K562 (cell line): ENCODE data around the gene MBD4. TPM values are rescaled to one million over a fixed set of nuclear protein-coding genes. Genes with fewer than 3 reads are reported as not detected.

ENCODE experiments used
- CHD1 ChIP-seq: fragments of 200-600 bp; sonication (generic); IDR thresholded peaks from one replicate; pipeline ENCODE4 v1.6.1; 2012; ENCODE audit warnings: mild to moderate bottlenecking, moderate library complexity, low read length, inconsistent platforms
- HDAC1 ChIP-seq, 2 experiments: fragments of 450-650 bp; IDR thresholded peaks; 2 replicates each; pipeline ENCODE4 v1.6.1; 2016 to 2017; ENCODE audit warnings: inconsistent platforms in 1 of 2, mild to moderate bottlenecking in 1 of 2, moderate library complexity in 1 of 2
- MAFK ChIP-seq: IDR thresholded peaks from 2 replicates; pipeline ENCODE4 v1.6.1; 2011; ENCODE audit warnings: low read length, improper control_type of control experiment
- NCOA2 ChIP-seq, 2 experiments: fragments of 450-650 bp; IDR thresholded peaks; 2 replicates each; pipeline ENCODE4 v1.6.1; 2018; ENCODE audit warnings: mild to moderate bottlenecking in 2 of 2, moderate library complexity in 1 of 2; ENCODE audit not compliant: partially characterized antibody in 2 of 2
- PHF21A ChIP-seq: fragments of 450-650 bp; IDR thresholded peaks from 2 replicates; pipeline ENCODE4 v1.6.1; 2017; ENCODE audit warnings: low read depth, borderline replicate concordance
- SRF ChIP-seq, 2 experiments: fragments of 250-450, 450-650 bp in 1 of 2; sonication (Bioruptor Pico) in 1 of 2; sonication (generic) in 1 of 2; formaldehyde crosslinking; IDR thresholded peaks; 2 replicates each; pipeline versions ENCODE4 v1.5.0 to v1.5.1; 2020 to 2022; ENCODE audit warnings: mild to moderate bottlenecking in 1 of 2, missing genetic modification reagents in 1 of 2
- ZFP30 ChIP-seq: fragments of 250-450 bp; sonication (Bioruptor Pico); IDR thresholded peaks from 2 replicates; pipeline ENCODE4 v1.8.0; 2022; ENCODE audit warnings: moderate library complexity, mild to moderate bottlenecking, inconsistent platforms, borderline replicate concordance
- ZNF57 ChIP-seq: fragments of 450-650 bp; formaldehyde crosslinking; IDR thresholded peaks from 2 replicates; pipeline ENCODE4 v1.4.0; 2020; ENCODE audit warnings: mild to moderate bottlenecking, moderate library complexity
- polyA plus RNA-seq, 8 experiments: library from polyadenylated mRNA; depleted of rRNA in 4 of 8; stranded (reverse) in 5 of 8; unstranded in 3 of 8; fragments of >200 nt; fragmentation: Nextera tagmentation in 2 of 8; fragmentation: Illumina TruSeq in 1 of 8; extraction: Ambion mirVana in 2 of 8; extraction: Trizol in 1 of 8; gene quantifications; 2 replicates each; pipeline versions ENCODE4 v1.2.1 to v1.2.3, GENCODE V29; 2011 to 2014; ENCODE audit warnings: inconsistent platforms in 1 of 8, missing spikeins in 1 of 8
- total RNA-seq, 7 experiments: library from RNA; depleted of rRNA in 6 of 7; stranded (reverse); fragments of >200 nt in 6 of 7; fragmentation: Illumina TruSeq in 2 of 7; extraction: Trizol in 2 of 7; gene quantifications; 2 replicates each; pipeline versions ENCODE4 v1.2.1 to v1.2.3, GENCODE V29; 2011 to 2021; ENCODE audit warnings: low replicate concordance in 1 of 7
- TF ChIP-seq, protein P1 (sequence below): fragments of 200-800 bp; sonication (Bioruptor generic); IDR thresholded peaks from 2 replicates; pipeline ENCODE4 v1.6.1; 2017; ENCODE audit warnings: missing genetic modification characterization, missing compliant biosample characterization
- TF ChIP-seq, protein P2 (sequence below): sonication (generic); IDR thresholded peaks from 2 replicates; pipeline ENCODE4 v1.6.1; 2016
- TF ChIP-seq, protein P3 (sequence below): fragments of 200-800 bp; sonication (Bioruptor generic); IDR thresholded peaks from 2 replicates; pipeline ENCODE4 v1.6.1; 2016; ENCODE audit warnings: missing genetic modification characterization, missing compliant biosample characterization
- TF ChIP-seq, protein P4 (sequence below): fragments of 450-650 bp; IDR thresholded peaks from one replicate; pipeline ENCODE4 v1.6.1; 2018; ENCODE audit warnings: mild to moderate bottlenecking, moderate library complexity; ENCODE audit not compliant: partially characterized antibody
- TF ChIP-seq, protein P5 (sequence below): IDR thresholded peaks from 2 replicates; pipeline ENCODE4 v1.6.1; 2016; ENCODE audit warnings: missing genetic modification characterization, missing compliant biosample characterization
- TF ChIP-seq, protein P6 (sequence below): fragments of 250-450 bp; sonication (Bioruptor Pico); IDR thresholded peaks from 2 replicates; pipeline ENCODE4 v1.8.0; 2022; ENCODE audit warnings: inconsistent platforms, mild to moderate bottlenecking, moderate library complexity, borderline replicate concordance

Gene MBD4
- total and polyA plus RNA-seq, 9 of the 15 experiments (the other 6 are each of a cell fraction or from before 2014, with no cell fraction given), result 13.3 to 63.9 (median 39.0) TPM

DNA sequence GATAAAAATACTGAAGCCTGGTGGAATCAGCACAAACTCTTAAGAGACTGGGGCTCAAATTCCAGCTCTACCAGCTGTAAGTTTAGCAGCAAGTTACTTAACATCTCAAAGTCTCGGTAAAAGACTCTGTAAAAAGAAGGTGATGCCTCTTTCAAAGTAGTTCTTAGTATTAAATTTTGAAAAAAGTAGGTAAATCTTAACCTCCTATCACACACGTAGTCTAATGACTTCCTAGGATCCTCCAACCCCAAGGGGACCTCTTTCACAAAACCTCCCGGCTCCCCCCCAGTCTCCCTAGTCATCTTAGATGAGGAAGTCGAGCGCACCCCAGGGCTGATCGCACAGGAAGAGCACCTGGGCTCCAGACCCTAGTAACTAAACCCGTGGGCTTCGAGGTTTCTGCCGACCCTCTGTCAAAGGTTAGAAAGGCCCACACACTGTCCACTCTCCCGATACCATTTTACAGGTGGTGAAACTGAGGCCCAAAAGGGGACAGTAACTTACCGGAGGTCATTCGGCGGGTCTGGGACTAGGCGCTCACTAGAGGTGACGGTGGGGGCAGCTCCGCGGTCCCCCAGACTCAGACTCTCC, 427 bp downstream of the MBD4 start (continued):
- no peak for TF ChIP-seq ZNF57
- no peak for TF ChIP-seq PHF21A
- TF ChIP-seq, protein P1, sequence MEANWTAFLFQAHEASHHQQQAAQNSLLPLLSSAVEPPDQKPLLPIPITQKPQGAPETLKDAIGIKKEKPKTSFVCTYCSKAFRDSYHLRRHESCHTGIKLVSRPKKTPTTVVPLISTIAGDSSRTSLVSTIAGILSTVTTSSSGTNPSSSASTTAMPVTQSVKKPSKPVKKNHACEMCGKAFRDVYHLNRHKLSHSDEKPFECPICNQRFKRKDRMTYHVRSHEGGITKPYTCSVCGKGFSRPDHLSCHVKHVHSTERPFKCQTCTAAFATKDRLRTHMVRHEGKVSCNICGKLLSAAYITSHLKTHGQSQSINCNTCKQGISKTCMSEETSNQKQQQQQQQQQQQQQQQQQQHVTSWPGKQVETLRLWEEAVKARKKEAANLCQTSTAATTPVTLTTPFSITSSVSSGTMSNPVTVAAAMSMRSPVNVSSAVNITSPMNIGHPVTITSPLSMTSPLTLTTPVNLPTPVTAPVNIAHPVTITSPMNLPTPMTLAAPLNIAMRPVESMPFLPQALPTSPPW (CRISPR knock-in tag), result 0 out of 2 replicates have a peak, but pooled peaks have one; percentile 18
- TF ChIP-seq ZFP30 (CRISPR knock-in tag), result no peak
- TF ChIP-seq, protein P2, sequence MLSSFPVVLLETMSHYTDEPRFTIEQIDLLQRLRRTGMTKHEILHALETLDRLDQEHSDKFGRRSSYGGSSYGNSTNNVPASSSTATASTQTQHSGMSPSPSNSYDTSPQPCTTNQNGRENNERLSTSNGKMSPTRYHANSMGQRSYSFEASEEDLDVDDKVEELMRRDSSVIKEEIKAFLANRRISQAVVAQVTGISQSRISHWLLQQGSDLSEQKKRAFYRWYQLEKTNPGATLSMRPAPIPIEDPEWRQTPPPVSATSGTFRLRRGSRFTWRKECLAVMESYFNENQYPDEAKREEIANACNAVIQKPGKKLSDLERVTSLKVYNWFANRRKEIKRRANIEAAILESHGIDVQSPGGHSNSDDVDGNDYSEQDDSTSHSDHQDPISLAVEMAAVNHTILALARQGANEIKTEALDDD, result peak; percentile 55
- TF ChIP-seq, protein P3, sequence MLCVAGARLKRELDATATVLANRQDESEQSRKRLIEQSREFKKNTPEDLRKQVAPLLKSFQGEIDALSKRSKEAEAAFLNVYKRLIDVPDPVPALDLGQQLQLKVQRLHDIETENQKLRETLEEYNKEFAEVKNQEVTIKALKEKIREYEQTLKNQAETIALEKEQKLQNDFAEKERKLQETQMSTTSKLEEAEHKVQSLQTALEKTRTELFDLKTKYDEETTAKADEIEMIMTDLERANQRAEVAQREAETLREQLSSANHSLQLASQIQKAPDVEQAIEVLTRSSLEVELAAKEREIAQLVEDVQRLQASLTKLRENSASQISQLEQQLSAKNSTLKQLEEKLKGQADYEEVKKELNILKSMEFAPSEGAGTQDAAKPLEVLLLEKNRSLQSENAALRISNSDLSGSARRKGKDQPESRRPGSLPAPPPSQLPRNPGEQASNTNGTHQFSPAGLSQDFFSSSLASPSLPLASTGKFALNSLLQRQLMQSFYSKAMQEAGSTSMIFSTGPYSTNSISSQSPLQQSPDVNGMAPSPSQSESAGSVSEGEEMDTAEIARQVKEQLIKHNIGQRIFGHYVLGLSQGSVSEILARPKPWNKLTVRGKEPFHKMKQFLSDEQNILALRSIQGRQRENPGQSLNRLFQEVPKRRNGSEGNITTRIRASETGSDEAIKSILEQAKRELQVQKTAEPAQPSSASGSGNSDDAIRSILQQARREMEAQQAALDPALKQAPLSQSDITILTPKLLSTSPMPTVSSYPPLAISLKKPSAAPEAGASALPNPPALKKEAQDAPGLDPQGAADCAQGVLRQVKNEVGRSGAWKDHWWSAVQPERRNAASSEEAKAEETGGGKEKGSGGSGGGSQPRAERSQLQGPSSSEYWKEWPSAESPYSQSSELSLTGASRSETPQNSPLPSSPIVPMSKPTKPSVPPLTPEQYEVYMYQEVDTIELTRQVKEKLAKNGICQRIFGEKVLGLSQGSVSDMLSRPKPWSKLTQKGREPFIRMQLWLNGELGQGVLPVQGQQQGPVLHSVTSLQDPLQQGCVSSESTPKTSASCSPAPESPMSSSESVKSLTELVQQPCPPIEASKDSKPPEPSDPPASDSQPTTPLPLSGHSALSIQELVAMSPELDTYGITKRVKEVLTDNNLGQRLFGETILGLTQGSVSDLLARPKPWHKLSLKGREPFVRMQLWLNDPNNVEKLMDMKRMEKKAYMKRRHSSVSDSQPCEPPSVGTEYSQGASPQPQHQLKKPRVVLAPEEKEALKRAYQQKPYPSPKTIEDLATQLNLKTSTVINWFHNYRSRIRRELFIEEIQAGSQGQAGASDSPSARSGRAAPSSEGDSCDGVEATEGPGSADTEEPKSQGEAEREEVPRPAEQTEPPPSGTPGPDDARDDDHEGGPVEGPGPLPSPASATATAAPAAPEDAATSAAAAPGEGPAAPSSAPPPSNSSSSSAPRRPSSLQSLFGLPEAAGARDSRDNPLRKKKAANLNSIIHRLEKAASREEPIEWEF (CRISPR knock-in tag), result no peak
- TF ChIP-seq NCOA2 (IDR thresholded peaks at IDR 0.05; ENCODE audit: partially characterized antibody in 2 of 2), result no peak
- no peak for TF ChIP-seq CHD1
- TF ChIP-seq, protein P4, sequence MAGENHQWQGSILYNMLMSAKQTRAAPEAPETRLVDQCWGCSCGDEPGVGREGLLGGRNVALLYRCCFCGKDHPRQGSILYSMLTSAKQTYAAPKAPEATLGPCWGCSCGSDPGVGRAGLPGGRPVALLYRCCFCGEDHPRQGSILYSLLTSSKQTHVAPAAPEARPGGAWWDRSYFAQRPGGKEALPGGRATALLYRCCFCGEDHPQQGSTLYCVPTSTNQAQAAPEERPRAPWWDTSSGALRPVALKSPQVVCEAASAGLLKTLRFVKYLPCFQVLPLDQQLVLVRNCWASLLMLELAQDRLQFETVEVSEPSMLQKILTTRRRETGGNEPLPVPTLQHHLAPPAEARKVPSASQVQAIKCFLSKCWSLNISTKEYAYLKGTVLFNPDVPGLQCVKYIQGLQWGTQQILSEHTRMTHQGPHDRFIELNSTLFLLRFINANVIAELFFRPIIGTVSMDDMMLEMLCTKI, result no peak
- no peak for TF ChIP-seq MAFK
- TF ChIP-seq HDAC1 (IDR thresholded peaks at IDR 0.05), result peak in 1 of 2 experiments; percentile 61; a peak in 2 of 4 replicates
- TF ChIP-seq, protein P5, sequence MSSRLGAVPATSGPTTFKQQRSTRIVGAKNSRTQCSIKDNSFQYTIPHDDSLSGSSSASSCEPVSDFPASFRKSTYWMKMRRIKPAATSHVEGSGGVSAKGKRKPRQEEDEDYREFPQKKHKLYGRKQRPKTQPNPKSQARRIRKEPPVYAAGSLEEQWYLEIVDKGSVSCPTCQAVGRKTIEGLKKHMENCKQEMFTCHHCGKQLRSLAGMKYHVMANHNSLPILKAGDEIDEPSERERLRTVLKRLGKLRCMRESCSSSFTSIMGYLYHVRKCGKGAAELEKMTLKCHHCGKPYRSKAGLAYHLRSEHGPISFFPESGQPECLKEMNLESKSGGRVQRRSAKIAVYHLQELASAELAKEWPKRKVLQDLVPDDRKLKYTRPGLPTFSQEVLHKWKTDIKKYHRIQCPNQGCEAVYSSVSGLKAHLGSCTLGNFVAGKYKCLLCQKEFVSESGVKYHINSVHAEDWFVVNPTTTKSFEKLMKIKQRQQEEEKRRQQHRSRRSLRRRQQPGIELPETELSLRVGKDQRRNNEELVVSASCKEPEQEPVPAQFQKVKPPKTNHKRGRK (tag), result no peak
- TF ChIP-seq SRF (CRISPR knock-in tag; IDR thresholded peaks at IDR 0.05), result peak in 1 of 2 experiments; percentile 20; a peak in 1 of 4 replicates
- TF ChIP-seq, protein P6, sequence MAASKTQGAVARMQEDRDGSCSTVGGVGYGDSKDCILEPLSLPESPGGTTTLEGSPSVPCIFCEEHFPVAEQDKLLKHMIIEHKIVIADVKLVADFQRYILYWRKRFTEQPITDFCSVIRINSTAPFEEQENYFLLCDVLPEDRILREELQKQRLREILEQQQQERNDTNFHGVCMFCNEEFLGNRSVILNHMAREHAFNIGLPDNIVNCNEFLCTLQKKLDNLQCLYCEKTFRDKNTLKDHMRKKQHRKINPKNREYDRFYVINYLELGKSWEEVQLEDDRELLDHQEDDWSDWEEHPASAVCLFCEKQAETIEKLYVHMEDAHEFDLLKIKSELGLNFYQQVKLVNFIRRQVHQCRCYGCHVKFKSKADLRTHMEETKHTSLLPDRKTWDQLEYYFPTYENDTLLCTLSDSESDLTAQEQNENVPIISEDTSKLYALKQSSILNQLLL (CRISPR knock-in tag), result no peak
